Measurements from ENCODE around the gene HPCAL1. TPM values are rescaled to one million over a fixed set of nuclear protein-coding genes. Genes with fewer than 3 reads are reported as not detected.
A peak's percentile ranks its signal among the peaks of the same experiment; 100 is the strongest.
"Not testable (repeated sequence)": the region's sequence is repeated elsewhere in the genome, so short reads cannot be mapped to it uniquely, and the experiment has no call there.

The HPCAL1 gene
- total RNA-seq, 4 donors from 2014 or later = 34.5 to 54.2 (median 41.3) TPM

DNA sequence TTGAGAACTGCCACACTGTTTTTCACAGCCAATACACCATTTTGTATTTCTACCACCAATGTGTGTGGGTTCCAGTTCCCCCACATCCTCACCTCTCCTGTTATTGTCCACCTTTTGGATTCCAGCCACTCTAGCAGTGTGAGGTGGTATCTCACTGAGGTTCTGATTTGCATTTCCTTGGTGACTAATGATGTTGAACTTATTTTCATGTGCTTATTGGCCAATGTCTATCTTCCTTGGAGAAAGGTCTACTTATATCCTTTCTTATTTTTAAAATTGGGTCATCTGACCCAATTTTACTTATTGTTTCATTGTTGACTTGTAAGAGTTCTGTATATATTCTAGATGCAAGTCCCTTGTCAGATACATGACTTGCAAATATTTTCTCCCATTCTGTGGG is 9.1 kb upstream of the HPCAL1 start:
- H3K9me3 ChIP-seq = peaks cover 0 to 9% (median 7%) of the 10 kb centered on the region in 4 donors
- no peaks in the 10 kb centered on the region for H3K36me3 ChIP-seq
- TF ChIP-seq EP300 (IDR thresholded peaks at IDR 0.05) (no peak), POLR2AphosphoS5 (IDR thresholded peaks at IDR 0.05) (no peak), POLR2A (IDR thresholded peaks at IDR 0.05; ENCODE audit: low read depth) (no peak)
- TF ChIP-seq, protein P1, sequence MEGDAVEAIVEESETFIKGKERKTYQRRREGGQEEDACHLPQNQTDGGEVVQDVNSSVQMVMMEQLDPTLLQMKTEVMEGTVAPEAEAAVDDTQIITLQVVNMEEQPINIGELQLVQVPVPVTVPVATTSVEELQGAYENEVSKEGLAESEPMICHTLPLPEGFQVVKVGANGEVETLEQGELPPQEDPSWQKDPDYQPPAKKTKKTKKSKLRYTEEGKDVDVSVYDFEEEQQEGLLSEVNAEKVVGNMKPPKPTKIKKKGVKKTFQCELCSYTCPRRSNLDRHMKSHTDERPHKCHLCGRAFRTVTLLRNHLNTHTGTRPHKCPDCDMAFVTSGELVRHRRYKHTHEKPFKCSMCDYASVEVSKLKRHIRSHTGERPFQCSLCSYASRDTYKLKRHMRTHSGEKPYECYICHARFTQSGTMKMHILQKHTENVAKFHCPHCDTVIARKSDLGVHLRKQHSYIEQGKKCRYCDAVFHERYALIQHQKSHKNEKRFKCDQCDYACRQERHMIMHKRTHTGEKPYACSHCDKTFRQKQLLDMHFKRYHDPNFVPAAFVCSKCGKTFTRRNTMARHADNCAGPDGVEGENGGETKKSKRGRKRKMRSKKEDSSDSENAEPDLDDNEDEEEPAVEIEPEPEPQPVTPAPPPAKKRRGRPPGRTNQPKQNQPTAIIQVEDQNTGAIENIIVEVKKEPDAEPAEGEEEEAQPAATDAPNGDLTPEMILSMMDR (IDR thresholded peaks at IDR 0.05) = no peak
- H3K4me3 ChIP-seq = no peak overlapping the region
- H3K27me3 ChIP-seq = no peaks in the 10 kb centered on the region
- H3K27ac ChIP-seq (replicated peaks in 1 of 4) = no peak overlapping the region
- H3K4me1 ChIP-seq = peaks cover 0 to 11% (median 5%) of the 10 kb centered on the region in 4 donors
- intact Hi-C loops (cut with DNase I) = no loop called here
- DNase-seq (ENCODE audit: extremely low spot score) = no peak

DNA sequence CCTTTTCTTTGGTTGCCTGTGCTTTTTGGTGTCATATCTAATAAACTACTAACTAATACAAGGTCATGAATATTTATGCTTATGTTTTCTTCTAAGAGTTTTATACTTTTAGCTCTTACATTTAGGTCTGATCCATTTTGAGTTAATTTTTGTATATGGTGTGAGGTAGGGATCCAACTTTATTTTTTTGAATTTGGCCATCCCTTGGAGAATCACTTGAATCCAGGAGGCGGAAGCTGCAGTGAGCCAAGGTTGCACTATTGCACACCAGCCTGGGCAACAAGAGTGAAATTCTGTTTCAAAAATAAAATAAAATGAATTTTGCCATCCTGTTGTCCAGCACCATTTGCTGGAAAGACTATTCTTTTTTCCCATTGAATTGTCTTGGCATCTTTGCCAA is 8.6 kb upstream of the HPCAL1 start:
- WGBS = 93% methylated on average over 1 of the region's 1 CpG
- H3K27me3 ChIP-seq = no peaks in the 10 kb centered on the region
- no peak for DNase-seq (ENCODE audit: extremely low spot score)
- H3K27ac ChIP-seq (replicated peaks in 1 of 4) = no peak overlapping the region
- H3K4me3 ChIP-seq = no peak overlapping the region
- H3K36me3 ChIP-seq = no peaks in the 10 kb centered on the region
- H3K9me3 ChIP-seq = peaks cover 0 to 9% (median 7%) of the 10 kb centered on the region in 4 donors
- peaks cover 0 to 11% (median 5%) of the 10 kb centered on the region in 4 donors for H3K4me1 ChIP-seq
- no peak for TF ChIP-seq POLR2AphosphoS5 (IDR thresholded peaks at IDR 0.05)
- TF ChIP-seq EP300 (IDR thresholded peaks at IDR 0.05) = no peak
- TF ChIP-seq POLR2A (IDR thresholded peaks at IDR 0.05; ENCODE audit: low read depth) = no peak
- TF ChIP-seq, protein P1 (IDR thresholded peaks at IDR 0.05) = no peak
- intact Hi-C loops (cut with DNase I) = no loop called here

DNA sequence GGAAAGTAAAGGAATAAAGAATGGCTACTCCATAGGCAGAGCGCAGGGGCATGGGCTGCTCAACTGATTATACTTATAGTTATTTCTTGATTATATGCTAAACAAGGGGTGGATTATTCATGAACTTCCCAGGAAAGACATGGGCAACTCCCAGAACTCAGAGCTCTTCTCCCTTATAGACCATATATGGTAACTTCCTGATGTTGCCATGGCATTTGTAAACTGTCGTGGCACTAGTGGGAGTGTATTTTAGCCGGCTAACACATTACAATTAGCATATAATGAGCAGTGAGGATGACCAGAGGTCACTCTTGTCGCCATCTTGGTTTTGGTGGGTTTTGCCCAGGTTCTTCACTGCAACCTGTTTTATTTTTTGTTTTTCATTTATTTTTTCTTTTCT is 7.1 kb upstream of the HPCAL1 start:
- H3K36me3 ChIP-seq; H3K27ac ChIP-seq (replicated peaks in 1 of 4); H3K9me3 ChIP-seq; intact Hi-C loops (cut with DNase I); DNase-seq (ENCODE audit: extremely low spot score); H3K4me3 ChIP-seq; H3K27me3 ChIP-seq: not testable (repeated sequence)
- H3K4me1 ChIP-seq = peaks cover 0 to 11% (median 5%) of the 10 kb centered on the region in 4 donors
- WGBS = 91% methylated on average over 3 of the region's 4 CpGs

DNA sequence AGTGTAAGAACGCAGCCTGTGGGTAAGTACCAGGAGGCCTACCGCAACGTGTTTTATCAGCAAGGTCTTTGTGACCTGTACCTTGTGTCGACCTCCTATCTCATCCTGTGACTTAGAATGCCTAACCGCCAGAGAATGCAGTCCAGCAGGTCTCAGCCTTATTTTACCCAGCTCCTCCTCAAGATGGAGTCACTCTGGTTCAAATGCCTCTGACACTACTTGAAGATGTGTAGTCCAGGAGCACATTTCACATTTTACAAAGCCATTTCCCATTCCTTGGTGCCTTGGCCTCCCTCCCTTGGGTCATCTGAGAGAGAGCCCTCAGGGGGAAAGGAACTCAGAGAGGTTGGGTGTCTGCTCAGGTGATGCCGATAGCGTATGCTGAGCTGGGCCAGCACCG is 6.6 kb upstream of the HPCAL1 start:
- TF ChIP-seq, protein P1 (IDR thresholded peaks at IDR 0.05) = no peak
- no peak for TF ChIP-seq EP300 (IDR thresholded peaks at IDR 0.05)
- no peak for TF ChIP-seq POLR2A (IDR thresholded peaks at IDR 0.05; ENCODE audit: low read depth)
- no peak for TF ChIP-seq POLR2AphosphoS5 (IDR thresholded peaks at IDR 0.05)
- no peaks in the 10 kb centered on the region for H3K36me3 ChIP-seq
- peaks cover 0 to 9% (median 7%) of the 10 kb centered on the region in 4 donors for H3K9me3 ChIP-seq
- no peak overlapping the region for H3K27ac ChIP-seq (replicated peaks in 1 of 4)
- no peak for DNase-seq (ENCODE audit: extremely low spot score)
- H3K4me1 ChIP-seq = peaks cover 0 to 11% (median 5%) of the 10 kb centered on the region in 4 donors
- no peak overlapping the region for H3K4me3 ChIP-seq
- intact Hi-C loops (cut with DNase I) = no loop called here
- WGBS = 98% methylated on average over 8 of the region's 8 CpGs
- no peaks in the 10 kb centered on the region for H3K27me3 ChIP-seq

DNA sequence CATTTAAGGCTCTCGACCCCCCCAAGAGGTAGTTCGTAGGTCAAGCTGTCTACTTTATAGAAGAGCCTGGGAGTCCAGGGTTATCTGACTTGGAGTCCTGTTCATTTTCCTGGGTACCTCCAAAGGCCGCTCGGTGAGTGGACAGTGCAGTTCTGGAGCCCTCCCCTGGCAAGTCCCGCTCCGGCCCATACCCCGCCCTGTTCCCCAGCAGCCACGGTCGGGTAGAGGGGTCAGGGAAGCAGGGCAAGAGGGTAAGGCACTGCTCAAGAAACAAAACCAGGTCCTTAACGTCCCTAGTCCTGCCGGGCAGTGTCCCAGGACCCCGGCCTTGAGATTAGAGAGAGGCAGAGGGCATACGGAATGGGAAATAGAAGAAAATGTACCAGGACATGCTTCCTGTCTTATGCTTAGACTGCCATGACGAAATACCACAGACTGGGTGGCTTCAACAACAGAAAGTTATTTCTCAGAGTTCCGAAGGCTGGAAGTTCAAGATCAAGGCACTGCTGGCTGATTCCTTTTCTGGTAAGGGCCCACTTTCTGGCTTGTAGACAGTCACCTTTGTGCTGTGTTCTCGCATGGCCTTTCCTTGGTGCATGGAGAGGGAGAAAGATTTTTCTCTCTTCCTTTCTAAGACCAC is 5.4 kb upstream of the HPCAL1 start:
- DNase-seq (ENCODE audit: extremely low spot score) = no peak
- 79% methylated on average over 16 of the region's 16 CpGs for WGBS
- H3K27me3 ChIP-seq = no peaks in the 10 kb centered on the region

More for the DNA sequence above, 5.4 kb upstream of the HPCAL1 start:
- Histone ChIP-seq H3K36me3 (no peaks in the 10 kb centered on the region), H3K4me1 (peaks cover 5 to 19% (median 12%) of the 10 kb centered on the region in 4 donors), H3K4me3 (no peak overlapping the region), H3K27ac (replicated peaks in 1 of 4) (peak overlapping the region in 1 of 4 donors; percentile 23), H3K9me3 (peaks cover 0 to 9% (median 7%) of the 10 kb centered on the region in 4 donors)
- TF ChIP-seq, protein P1 (IDR thresholded peaks at IDR 0.05) = no peak
- no peak for TF ChIP-seq POLR2AphosphoS5 (IDR thresholded peaks at IDR 0.05)
- no peak for TF ChIP-seq EP300 (IDR thresholded peaks at IDR 0.05)
- TF ChIP-seq POLR2A (IDR thresholded peaks at IDR 0.05; ENCODE audit: low read depth) = no peak
- intact Hi-C loops (cut with DNase I) = no loop called here
